AG09319 (cell line): ENCODE results near the gene CSRNP3.

Source experiments
- DNase-seq: peaks from one replicate; pipeline ENCODE4 v3.0.0-alpha.2; 2010; ENCODE audit warnings: low read depth; ENCODE audit errors: extremely low read depth
- CTCF ChIP-seq: IDR thresholded peaks from 2 replicates; pipeline ENCODE4 v1.5.1; 2011; ENCODE audit warnings: low read depth, mild to moderate bottlenecking, inconsistent platforms, low read length, moderate library complexity

CSRNP3 gene

GRCh38 chr2:165560377-165560988 is 91.0 kb downstream of the CSRNP3 start:
- TF ChIP-seq CTCF, result no peak
- no peak for DNase-seq

DNA sequence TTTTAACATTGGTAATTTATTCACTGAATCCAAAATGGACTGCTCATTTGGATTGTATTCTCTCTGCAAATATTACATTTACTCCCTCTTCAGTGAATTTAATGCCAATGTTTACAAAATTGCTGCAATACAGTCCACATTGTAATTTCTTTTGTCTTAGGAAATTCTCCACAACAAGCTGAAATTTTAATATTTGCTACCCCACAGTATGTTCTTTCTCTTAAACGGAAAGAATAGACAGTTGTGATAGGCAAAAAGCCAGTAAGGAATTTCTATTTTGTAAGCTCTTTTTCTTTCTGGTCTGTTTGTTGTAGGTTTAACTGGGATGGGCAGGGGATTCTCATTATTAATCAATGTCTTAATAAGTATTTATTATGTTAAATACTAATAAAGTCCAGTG is 92.0 kb downstream of the CSRNP3 start:
- no peak for DNase-seq
- no peak for TF ChIP-seq CTCF

DNA sequence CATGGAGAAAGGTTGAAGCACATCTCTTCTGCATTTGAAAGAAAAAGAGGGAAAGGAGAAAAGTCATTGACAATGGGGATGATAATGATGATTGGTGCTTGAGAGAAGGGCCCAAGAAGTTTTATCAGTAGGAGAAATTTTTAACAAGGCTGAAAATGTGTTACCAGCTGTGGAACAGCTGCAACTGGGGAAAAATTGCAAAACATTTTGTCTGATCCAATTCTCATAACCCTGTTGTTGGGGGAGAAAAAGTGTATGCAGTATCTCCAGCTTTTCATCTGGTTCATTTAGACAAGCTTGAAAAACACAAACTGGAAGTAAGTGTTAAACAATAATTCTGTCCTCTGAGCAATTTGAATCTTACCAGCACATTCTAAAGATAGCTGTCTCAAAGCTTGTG is 92.7 kb downstream of the CSRNP3 start:
- no peak for TF ChIP-seq CTCF

GRCh38 chr2:165563468-165564225 is 94.1 kb downstream of the CSRNP3 start:
- no peak for DNase-seq
- no peak for TF ChIP-seq CTCF

More for the DNA sequence above, 92.7 kb downstream of the CSRNP3 start:
- DNase-seq, result no peak

DNA sequence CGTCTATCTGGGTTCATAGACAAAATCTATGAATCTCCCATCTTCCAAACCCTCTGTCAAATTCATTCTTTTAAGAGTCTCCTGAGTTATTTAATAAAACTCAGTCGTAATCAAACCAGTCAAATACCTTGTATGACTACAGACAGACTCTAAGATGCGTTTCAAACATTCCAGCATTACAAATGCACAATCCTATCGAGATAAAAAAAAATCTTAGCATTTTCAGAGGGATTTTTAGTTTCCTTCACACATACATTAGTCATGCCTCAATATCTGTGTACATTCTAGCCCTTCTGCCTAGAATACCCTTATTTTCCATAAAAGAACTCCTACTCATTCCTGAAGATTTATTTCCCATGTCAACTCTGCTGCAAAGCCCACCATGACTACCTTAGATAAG is 96.5 kb downstream of the CSRNP3 start:
- no peak for TF ChIP-seq CTCF

GRCh38 chr2:165567273-165567672 is 97.8 kb downstream of the CSRNP3 start:
- TF ChIP-seq CTCF, result no peak

More for the DNA sequence above, 96.5 kb downstream of the CSRNP3 start:
- DNase-seq, result no peak

GRCh38 chr2:165568361-165568760 is 98.9 kb downstream of the CSRNP3 start:
- no peak for TF ChIP-seq CTCF

More at GRCh38 chr2:165567273-165567672, 97.8 kb downstream of the CSRNP3 start:
- no peak for DNase-seq

More at GRCh38 chr2:165568361-165568760, 98.9 kb downstream of the CSRNP3 start:
- no peak for DNase-seq
